Islet precursor cell (in vitro differentiated cells): ENCODE data around the gene COL16A1.
A peak's percentile ranks its signal among the peaks of the same experiment; 100 is the strongest.

Experiments used
- DNase-seq: peaks from one replicate; pipeline ENCODE4 v3.0.0-alpha.2; 2018

The COL16A1 gene

GRCh38 chr1:31703431-31704270 is at the start of gene COL16A1:
Gene COL16A1 (minus strand): TSS chr1:31704017. CDS start chr1:31702193, 1,824 bp downstream.
- DNase-seq: no peak

DNA sequence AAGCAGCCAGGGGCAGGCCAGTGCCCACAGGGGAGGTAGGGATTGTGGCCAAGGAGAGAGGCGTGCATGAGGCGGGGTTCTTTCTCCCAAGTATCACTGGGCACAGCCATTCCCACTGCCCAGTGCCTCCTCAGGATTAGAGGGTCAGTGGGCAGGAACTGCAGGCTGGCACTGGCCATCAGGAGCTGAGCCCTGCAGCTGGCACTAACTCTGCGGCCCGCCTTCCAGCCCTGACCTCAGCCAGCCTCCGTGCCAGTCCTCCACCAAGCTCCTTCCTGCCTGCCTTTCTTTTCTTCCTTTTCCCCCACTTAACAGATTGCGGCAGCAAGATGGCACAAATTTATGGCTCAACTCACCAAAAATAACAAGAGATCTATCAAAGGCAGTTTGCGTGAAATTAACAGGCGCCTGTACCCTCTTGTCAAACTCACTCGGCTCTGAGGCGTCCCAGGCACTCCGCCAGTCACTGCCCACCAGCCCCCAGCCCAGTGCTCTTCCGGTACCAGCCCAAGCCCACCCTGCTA is 49.2 kb upstream of the COL16A1 start:
- DNase-seq: no peak

DNA sequence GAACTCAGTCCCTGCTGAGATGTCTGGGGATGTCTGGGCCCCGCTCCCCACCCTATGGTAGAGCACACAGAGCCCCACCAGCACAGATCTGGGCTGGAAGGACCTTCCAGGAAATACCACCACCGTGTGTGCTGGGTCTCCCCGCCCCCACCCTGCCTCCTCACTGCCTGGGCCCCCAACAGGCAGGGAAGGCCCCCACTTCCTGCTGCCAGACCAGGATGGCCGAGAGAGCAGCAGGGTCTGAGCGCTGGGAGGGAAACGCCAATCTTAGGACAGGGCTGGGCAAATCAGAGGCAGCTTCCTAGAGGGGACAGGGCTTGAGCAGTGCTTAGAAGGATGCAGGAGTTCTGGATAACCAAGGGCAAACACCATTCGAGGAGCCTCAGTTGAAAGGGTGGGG is 48.4 kb upstream of the COL16A1 start:
- DNase-seq: no peak

DNA sequence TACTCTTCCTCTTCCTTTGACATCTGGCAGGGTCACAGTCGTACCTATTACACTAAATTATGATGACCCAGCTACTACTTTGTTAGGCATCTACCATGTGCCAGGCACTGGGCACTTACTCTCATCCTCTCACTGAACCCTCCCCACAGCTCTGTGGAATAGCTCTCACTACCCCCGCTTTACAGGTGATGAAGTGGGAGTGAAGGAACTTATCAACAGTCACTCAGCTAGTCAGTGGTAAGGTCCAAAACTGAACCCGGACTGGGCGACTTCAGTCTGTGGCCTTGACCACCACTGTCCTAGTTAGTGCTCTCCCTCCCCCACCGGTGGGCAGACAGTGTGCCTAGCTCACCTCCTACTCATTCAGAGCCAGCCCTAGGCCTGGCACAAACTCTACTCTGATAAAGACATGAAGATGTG is 48.0 kb upstream of the COL16A1 start:
- no peak for DNase-seq

DNA sequence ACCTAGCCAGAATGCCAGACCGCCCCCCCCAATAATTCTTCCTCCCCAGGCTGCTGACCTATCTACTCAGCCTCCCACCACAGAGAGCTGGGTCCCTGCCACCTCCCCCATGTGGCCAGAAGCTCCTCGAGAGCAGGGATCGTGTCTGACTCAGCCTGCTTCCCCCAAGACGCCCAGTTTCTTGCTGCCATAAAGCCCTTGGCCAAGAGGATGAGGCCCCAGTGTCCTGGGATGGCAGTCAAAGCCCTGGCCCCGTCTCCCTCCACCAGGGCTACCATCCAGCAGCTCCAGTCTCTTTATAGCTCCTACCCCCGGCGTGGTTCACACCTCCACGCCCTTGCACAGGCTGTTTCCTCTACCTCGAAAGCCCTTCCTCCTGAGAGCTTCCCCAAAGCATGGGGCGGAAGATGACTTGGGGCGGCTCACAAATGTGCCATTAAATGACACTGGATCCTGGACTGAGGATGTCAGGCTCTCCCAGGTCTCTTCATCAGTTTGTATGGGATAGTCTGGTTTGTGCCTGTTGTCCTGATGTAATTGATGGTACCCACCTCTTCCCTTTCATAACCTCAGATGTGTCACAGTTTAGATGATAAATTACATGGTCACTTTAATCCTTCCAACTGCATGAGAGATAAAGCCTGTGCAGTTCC is 47.2 kb upstream of the COL16A1 start:
- DNase-seq: no peak

DNA sequence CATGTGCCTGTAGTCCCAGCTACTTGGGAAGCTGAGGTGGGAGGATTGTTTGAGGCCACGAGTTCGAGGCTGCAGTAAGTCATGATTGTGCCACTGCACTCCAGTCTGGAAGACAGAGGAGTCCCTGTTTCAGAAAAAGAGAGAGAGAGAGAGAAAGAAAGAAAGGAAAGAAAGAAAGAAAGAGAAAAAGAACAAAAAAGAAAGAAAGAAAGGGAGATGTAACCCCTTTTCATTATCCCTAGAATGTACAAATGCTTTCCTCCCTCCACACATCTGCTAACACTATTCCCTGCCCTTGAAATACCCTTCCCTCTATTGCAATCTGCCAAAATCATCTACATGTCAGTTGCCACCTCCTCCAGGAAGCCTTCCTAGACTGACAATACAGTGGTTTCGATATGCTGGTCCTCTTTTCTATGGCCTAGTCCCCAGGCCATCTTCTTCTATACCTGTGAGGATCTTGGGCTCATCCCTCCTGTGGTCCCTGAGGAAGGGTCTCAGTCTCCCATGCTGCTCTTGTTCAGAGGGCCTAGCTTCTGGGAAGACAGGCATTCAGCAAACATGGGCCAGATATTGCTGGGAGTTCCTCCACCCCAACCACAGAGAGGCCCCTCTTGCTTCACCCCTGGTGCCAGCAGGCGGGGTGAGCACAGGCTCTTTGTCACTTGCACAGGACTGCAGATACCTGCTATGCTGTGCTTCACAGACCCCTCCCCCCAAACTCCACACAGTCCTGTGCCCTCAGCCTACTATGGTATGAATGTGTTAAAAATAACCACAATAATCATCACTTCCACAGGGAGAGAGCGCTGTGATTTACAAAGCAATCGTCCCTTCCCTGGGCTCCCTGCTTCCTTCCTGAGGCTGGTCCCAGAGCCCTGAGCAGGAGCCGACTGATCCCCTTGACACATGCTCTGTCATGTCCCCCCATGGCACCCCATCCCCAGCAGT is 46.2 kb upstream of the COL16A1 start:
- no peak for DNase-seq

GRCh38 chr1:31748365-31748764 is 44.5 kb upstream of the COL16A1 start:
- peak; percentile 91 for DNase-seq

- no peak for DNase-seq
Observed at GRCh38 chr1:31747304-31747703, 43.5 kb upstream of the COL16A1 start.

GRCh38 chr1:31746687-31747086 is 42.9 kb upstream of the COL16A1 start:
- no peak for DNase-seq

DNA sequence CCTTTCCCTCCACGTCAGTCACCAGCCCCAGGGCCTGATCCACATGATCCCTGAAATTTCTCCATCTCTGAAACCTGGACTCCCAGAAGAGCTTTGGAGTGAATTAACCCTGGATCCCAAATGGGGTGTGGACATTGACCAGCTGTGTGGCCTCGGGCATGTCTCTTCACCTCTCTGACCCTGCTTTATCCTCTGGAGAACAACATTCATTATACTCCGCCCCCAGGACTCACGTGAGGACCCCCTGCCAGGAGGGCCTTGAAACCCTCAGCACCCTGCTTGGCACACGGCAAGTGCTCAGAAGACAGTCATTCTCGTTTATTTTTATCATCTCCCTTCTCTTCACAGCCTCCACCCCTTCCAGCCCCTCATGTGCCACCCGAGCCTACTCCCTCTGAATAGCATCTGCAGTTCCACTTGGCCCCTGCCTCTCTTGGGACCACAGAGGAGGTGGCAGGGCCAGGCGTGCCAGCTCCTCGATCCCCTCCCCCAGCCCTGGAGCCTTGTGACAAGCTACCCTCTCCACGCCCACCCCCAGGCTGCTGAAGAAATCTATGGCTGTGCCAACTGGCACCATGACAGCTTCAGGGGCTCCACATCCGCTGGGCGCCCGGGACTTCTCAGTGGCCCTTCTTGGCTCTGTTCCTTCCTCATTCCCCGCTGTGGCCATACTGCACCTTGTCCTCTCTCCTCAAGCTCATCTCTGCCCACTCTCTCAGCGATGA is 42.3 kb upstream of the COL16A1 start:
- DNase-seq: no peak

DNA sequence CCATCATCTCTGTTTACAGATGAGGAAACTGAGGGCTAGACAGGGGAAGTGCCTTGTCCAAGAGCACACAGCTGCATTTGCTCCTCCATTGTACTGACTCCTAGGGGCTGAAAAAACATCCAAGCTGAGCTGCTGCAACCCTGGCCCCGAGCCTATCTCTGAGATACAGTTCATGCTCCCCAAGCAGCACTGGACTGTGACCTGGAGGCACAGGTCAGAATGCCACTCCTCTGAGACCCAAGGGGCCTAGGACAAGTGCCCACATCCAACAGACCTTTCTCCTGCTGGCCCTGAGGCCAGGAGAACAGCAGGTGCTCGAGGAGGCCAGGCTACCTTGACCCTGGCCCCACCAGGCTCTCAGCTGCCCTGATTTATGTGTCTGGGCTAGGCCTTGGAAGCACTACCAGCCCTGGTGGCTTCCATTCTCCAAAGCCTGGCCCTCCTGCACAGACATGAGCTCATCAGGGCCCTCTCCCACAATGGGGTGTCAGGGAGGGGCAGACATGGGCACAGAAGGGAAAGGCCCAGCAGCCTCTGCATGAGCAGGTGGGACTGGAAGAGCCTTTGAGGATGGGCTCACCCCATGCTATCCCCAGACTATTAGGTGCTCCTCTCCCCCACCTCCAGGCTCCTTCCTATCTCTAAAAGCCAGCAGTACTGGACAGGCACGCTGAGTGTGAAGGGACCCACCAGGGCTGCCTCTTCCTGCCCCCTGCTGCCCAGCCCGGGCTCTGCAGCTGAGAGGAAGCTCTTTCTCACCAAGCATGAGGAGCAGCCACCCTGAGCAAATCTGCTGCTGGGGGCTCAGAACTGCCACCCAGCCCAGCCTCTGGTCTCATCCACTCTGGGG is 41.5 kb upstream of the COL16A1 start:
- peak; percentile 91 for DNase-seq

- no peak for DNase-seq
Observed at GRCh38 chr1:31744165-31744888, 40.5 kb upstream of the COL16A1 start.

DNA sequence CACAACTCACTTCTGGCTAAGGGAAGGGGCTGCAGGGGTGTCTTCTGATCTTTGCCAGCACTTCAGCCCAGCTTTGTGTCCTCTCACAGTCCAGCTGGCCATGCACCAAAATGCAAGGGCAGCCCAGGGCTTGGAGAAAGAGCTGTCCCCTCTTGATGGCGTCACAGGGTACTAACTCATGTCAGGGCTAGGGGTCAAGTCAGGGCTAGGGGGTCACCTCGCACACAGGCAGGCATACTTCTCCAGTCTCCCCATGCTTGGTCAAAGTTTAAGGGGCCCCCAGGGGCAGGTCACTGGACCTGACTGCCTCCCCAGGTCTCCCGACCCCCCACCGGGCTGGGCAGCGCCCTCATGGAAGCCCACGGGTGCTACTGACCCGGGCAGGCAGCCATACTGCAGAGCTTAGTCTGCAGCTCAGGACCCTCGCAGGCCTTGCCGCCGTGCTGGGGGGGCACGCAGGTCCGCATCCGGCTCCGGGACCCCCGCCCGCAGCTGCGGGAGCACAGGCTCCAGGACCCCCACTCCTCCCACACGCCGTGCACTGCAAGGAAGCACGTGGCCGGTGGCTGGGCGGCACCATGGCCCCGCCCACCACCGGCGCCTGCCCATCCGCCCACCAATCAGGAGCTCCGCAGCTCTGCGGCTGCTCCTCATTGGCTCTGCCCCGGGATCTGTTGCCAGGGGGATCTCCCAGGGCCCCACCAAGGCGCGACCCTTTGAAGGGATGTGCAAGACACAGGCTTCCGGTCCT is 38.8 kb upstream of the COL16A1 start:
- no peak for DNase-seq

GRCh38 chr1:31739346-31739745 is 35.5 kb upstream of the COL16A1 start:
- peak; percentile 78 for DNase-seq

DNA sequence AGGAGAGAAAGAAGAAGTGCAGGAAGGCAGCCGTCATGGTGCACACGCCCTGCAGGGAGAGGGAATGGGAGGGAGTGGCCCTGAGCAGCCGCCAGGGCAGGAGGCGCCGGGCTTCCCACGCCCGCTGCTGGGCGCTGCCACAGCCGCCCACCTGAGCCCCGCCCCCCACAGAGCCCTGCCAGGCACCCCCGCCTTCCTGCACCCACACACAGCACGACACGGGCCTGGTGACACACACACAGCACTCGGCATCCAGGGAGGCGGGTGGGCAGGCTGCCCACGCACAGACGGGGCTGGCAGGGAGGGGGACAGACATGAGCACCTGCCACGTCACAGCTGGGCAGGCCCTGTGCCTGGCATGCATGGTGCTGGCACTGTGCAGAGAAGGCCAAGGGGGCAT is 32.9 kb upstream of the COL16A1 start:
- DNase-seq: no peak

DNA sequence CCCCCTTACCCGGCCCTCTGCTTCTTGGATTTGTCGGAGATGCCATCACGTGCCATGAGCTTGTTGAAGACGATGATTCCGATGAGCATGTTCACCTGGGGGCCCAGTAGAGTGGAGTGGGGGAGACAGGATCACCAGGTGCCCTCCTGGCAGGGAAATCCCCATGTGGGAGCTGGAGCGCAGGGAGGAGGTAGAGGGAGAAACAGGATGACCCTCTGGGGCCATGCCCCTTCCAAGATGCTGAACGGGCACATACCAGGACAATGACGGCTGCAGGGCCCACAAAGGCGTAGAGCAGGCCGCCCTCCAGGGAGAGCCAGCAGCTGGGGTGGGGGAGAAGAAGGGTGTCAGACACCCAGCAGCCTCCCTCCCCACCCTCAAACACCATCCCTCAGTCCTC is 31.8 kb upstream of the COL16A1 start:
- no peak for DNase-seq

DNA sequence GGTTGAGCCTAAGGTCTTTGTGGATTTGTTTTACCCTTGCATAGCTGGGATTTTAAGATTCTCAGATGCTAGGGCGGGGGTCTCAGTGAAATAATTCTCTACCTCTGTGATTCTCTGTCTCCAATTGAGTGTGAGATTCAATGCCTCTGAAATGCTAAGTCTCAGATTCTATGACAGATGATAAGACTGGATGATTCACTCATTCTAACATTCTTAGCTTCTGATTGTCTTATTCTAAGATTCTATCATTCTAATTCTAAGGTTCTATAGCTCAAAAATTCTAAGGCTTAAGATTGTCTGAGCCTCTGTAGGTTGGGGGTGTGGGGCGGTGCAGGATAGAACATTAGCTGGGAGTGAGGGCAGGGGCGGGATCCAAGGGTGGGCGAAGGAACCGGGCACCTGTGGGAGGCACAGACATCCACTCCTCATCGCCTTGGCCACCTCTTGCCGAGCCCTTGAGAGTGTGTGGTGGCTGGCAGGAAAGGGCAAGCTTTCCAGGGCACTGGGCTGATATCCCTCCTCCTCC is 30.8 kb upstream of the COL16A1 start:
- no peak for DNase-seq

DNA sequence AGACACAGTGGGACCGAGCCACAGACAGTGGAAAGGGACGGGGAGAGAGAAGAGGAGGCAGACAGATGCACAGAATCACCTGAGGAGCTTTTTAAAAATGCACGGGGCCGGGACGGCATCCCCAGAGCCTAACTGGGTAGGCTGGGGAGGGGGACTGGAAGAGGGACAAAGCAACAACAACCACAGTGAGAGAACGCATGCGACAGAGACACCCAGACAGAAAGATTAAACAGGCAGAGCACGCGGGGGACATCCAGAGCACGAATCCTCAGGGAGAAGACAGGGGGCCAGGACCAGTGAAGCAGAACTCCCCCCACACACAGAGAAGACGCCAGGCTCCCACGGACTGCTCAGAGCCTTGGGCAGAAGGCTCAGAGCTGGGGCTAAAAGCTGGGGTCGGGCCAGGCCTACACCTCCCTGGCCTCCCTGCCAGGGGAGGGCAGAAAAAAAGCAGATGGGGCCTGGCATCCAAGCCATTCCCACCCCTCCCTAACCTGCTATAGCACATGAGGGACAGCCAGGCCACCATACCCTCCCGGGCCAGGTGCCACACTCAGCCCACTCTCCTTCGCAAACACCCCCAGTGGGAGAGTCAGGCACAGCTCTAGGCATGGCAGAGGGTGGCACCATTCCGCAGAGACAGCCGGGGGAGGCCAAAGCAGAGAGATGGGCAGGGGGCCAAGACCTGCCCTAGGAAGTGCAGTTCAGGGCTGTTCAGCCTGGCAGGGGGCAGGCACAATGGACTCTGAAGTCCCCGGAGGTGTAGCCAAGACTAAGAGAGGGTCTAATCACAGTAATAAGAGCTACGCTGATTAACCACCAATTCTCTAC is 29.8 kb upstream of the COL16A1 start:
- DNase-seq: no peak
